Thyroid gland (tissue), 4 donors: Measurements from ENCODE around the gene FKBP11.

Source experiments
- POLR2A ChIP-seq, 2 donors: fragments of 450-650 bp; IDR thresholded peaks; one replicate each; pipeline ENCODE4 v1.6.1; 2017; ENCODE audit warnings: antibody characterized with exemption in 2 of 2, mild to moderate bottlenecking in 2 of 2, moderate library complexity in 1 of 2
- TF ChIP-seq, protein P1 (sequence below), 6 experiments: fragments of 200-600 bp in 3 of 6; fragments of 450-650 bp in 3 of 6; sonication (generic) in 3 of 6; IDR thresholded peaks; one replicate each; pipeline ENCODE4 v1.5.1; 2016 to 2019; ENCODE audit warnings: antibody characterized with exemption in 6 of 6, mild to moderate bottlenecking in 2 of 6, inconsistent platforms in 1 of 6, moderate library complexity in 1 of 6

- no peak for TF ChIP-seq POLR2A (IDR thresholded peaks at IDR 0.05)
- TF ChIP-seq, protein P1, sequence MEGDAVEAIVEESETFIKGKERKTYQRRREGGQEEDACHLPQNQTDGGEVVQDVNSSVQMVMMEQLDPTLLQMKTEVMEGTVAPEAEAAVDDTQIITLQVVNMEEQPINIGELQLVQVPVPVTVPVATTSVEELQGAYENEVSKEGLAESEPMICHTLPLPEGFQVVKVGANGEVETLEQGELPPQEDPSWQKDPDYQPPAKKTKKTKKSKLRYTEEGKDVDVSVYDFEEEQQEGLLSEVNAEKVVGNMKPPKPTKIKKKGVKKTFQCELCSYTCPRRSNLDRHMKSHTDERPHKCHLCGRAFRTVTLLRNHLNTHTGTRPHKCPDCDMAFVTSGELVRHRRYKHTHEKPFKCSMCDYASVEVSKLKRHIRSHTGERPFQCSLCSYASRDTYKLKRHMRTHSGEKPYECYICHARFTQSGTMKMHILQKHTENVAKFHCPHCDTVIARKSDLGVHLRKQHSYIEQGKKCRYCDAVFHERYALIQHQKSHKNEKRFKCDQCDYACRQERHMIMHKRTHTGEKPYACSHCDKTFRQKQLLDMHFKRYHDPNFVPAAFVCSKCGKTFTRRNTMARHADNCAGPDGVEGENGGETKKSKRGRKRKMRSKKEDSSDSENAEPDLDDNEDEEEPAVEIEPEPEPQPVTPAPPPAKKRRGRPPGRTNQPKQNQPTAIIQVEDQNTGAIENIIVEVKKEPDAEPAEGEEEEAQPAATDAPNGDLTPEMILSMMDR (IDR thresholded peaks at IDR 0.05): no peak
Observed at GRCh38 chr12:48969160-48969771, 44.0 kb upstream of the FKBP11 start.
